Activated CD4-positive, alpha-beta T cell treated with anti-CD3 and anti-CD28 coated beads, Interleukin-2, amount 50 U/mL, for 4 hours (primary cell): ENCODE data around the gene CASP5.
"Not testable (repeated sequence)": the region's sequence is repeated elsewhere in the genome, so short reads cannot be mapped to it uniquely, and the experiment has no call there.

Experiments
- DNase-seq, 2 experiments: peaks; one replicate each; pipeline ENCODE4 v3.0.0-alpha.2; 2020

The CASP5 gene

DNA sequence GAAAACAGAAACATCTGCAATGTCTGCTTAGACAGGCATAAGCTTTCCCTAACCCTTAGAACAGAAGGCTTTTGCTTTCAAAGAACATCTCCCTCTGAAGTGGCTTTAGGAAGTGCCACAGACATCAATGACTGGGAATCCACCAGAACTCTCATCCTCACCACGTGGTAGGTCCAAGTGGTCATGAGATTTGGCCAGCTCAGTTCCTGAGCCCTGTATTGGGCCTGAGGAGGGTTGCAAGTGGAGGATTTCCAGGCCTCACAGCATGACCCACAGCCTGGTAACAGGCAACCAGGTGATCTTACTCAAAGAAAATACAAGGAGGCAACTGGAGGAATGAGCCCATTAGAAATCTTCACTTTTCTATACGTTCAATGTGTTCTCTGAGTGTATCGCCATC is 10.4 kb upstream of the CASP5 start:
- no peak for DNase-seq

DNA sequence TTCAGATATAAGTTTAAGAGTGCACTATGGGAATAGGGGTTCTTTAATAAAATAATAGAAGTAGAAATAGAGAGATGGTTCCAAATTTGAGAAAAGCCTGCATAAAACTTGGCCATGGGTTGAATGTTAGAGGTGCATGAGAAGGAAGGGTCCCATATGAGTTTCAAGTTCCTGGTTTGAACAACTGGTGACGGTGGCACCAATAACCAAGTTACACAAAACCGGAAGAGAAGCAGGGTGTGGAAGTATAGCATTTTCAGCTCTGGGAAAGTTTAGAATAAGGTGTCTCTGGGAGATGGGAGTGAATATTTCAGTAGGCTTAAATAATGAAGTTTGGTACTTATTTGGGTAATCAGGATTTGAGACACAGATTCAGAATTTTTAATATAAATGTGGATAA is 9.5 kb upstream of the CASP5 start:
- DNase-seq, result no peak

DNA sequence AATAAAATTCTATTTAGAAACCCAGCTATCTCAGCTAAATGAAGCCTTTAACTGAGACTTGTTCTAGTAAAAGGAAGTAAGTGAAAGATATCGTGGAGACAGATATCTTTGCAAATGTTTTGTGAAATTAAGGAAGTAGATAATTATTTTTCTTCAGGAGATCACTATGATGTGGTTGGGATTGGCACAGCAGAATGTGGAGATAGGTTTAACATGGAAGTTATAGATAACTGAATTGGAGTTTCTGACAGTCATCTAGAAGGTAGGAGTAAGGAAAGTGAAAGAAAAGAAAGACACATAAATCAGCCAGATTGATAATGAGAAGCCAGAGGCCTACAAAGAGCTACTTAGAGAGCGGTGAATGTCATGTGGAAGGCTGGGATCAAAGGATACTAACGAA is 4.7 kb upstream of the CASP5 start:
- DNase-seq, result no peak

DNA sequence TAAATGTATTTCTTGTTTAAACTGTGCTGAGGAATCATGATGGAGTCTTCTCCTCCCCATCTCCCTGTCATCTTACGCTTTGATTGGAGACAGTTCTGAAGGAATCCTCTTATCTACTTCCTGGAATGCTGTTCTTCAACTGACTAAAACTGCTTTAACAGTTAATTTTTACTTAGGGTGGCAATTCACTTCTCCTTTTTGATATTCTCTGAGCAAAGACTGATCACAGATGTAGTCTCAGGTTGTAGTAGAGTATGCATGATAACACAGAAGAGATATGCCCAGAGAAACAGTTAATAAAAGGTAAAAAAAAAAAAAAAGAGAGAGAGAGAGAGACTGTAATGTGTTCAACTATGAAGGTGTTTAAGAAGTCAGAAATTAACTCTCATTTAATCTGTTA is 1.4 kb upstream of the CASP5 start:
- DNase-seq, result no peak

DNA sequence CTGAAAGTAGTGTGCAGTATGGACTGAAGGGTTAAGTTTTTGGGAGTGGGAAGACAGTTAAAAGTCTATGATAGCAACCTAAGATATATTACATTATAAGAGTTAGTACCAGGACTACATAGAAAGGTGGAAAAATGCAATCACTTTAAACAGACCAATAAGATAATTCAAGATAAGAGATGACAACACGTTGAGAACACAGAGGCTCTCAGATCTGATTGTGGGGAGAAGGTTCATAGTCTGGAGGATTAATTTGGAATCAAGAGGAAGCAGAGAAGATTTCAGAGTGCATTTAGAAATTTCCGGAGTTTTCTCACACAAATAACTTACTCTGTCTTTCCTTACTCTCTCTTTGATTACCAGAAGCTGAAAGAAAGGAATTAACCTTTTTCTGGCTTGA is 441 bp downstream of the CASP5 start:
- no peak for DNase-seq

DNA sequence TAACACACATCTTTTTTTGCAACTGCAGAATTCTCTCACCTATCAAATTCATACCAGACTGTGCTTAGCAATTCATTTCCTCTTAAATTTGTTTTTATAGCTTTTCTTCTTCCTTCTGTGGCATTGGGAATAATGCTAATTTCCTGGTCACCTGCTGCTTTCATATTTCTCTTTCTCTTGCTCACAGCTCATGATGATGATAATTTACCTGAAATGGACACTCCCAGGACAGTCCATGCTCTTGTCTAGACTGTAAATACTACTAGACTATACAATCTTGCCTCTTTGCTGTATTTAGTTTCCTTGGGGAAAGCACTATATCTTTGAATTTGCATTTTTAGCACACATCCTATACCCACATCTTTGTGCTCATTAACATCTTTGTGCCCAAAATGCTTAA is 15.5 kb downstream of the CASP5 start:
- no peak for DNase-seq

DNA sequence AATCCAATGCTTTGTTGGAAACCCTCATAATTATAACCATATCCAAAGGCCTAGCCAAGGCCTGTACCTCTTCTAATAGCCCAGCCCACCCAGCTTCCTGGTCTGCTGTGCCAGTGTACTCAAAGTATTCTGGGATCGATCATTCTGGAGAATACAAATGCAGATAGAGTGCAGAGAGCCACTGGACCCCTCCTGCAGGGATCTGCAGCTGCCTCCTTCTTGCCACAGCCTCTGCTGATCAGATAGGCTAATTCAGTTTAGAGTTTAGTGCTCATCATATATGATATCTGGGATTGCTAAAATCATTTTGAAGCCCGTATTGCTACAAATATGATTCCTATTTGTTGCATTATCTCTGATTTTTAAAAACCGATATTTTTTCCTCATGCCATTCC is 17.5 kb downstream of the CASP5 start:
- no peak for DNase-seq

DNA sequence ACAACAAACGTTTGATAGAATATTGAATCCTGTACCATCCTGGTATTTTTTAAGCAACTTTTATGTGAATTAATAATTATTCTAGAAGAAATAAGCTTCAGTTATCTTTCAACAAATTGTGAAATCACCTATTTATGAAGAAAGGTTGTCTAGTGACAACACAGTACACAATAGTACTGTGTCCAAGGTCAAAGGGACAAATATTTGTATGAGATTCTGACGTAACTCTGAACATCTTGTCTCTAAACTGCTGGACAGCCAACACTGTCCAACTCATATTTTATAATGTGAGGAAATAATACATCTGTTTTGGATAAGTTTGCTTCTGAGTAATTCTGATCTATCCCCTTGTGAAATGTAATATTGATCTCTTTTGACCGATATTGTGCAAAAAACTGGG is 18.9 kb downstream of the CASP5 start:
- no peak for DNase-seq

DNA sequence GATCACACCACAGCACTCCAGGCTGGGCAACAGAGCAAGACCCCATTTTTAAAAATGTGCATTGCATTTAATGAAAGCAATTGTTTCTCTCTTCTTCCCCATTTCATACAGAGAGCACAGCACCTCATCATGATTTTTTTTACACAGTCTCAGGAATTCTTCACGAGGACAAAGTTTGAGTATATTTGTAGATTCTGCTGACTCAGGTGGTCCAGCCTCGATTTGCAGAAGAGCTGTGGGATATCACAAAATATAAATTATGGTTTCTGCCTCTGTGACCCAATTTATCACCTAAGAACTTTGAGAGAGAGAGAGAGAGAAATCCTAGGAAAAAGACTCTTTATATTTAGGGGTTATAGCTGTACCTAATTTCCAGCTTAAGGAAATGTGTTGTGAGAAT is 19.8 kb downstream of the CASP5 start:
- no peak for DNase-seq

DNA sequence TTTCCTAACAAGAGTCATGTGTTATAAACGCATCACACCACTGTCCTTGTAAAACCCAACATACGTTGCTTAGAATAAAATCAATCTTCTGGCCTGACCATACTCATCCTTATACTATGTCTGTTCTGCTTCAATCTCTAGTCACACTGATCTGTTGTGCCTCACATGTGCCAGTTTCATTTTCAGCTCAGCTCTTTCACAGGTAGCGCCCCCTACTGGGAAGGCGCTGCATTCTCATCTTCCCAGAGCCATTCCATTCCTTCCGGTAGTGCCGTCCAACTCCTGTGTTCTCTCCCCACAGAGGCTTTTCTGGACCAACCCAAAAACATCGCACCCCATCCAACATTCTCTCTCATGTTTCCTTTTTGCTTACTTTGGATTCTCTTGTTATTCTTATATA is 22.2 kb downstream of the CASP5 start:
- DNase-seq, result peak; percentile 40

DNA sequence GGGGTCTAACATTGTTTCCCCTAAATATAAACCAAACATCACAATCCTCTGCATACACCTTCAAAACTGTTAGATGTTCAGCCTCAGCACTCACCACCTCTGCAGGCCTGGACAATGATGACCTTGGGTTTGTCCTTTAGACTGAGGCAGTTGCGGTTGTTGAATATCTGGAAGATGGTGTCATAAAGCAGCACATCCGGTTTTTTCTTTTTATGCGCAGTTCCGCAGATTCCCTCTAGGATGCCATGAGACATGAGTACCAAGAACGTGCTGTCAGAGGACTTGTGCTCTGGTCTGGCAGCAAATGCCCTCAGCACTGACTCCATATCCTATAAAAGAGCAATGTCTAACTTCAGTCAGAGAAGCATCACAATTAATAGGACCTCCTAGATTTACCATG is 22.8 kb downstream of the CASP5 start:
- no peak for DNase-seq

DNA sequence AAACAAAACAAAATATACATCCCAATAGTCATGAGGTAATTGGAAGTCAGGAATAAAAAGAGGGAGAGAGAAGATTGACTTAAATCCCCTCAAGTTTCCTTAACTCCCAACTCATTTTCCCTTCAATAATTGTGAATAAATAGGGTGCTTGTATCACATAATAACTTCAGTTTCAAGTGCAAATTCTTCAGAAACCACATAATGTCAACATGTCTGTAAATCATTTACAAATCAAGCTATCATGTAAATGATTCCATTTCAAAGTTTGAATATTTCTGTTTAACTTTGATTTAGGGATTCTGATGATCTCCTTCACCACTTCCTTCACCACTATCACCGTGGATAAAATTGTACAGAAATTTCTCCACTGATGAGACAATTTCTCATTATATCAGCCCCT is 23.2 kb downstream of the CASP5 start:
- DNase-seq, result no peak

DNA sequence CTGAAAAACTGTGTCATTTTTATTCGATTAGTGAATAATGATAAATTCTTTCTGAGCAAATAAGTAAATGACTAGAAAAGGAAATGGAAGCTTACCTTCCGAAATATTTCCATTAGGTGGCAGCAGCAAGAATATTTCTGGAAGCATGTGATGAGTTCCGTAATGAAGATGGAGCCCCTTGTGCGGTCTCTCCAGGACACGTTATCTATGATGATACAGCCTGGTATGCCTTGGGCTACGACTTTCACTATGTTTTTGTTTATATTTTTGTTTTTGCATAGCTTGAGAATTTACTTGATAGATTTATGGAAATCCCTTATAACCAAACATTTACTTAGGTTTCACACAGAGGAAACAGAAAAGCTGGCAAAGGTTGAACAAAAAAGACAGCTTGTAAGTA is 25.7 kb downstream of the CASP5 start:
- DNase-seq, result no peak

DNA sequence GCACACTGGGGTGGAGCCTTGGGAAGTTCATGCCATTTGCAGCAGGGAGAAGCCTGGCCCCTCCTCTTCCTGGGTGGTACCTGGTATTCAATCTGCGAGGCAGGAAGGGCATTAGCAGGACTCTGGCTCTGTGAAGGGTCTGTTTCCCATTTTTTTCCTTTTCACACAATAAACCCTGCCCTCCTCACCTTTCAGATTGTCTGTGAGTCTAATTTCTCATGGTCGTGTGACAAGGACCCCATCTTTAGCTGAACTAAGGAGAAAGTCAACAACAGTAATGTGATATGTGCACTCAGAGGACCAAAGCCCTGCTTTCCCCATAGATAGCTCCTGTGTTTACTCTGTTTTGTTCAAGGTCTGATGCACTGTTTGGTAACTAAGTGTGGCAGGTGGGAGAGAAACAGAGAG is 28.0 kb downstream of the CASP5 start:
- no peak for DNase-seq

DNA sequence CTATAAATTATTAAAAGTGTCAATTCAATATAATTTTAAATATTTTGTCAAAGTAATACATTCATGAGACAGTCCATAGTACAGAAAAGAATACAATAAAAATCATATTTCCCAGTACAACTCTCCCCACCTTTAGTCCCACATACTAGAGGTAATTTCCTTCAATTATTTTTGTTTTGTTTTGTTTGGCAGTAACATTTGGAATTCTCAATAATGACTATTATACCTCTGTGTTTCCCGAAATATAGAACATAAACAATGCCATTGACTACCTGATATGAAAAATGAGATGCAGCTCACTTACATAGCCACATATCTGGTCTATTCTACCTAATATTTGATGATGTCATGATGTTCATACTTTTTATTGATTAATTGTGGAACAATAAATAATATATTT is 30.2 kb downstream of the CASP5 start:
- DNase-seq, result no peak

DNA sequence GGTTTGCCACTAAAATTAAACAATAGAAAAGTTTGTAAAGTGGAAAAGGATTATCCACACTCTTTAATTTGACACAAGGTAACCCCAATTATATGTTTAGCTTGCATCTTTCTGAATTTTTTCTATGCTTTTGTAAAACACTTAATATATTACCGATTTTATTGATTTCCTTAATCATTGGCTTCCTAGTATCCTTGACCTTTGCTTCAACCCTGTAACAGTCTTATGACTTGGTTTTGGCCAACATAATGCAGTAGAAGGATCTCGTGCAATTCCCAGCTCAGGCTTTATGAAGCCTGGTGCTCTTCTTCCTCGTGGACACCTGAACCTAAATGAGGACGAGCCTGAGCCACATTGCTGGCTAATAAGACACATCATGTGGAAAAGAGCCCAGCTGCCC is 31.0 kb downstream of the CASP5 start:
- DNase-seq, result no peak

DNA sequence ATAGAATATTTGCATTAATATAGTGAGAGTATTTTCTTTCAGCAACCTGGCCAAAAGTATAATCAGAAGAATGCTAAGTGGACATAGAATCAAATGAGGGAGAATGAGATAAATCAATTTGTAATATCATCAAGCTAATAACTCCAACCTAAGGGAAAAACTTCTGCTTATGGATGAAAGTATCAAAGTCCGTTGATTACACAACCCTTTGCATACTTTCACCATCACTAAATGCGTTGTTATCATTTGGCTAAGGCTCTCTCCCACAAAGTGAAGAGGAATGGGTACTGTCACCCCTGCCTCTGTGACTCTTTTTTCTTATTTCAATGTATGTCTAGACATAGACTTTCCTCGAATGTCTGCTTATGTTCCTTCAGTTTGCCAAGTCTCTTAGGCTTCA is 38.2 kb downstream of the CASP5 start:
- no peak for DNase-seq

DNA sequence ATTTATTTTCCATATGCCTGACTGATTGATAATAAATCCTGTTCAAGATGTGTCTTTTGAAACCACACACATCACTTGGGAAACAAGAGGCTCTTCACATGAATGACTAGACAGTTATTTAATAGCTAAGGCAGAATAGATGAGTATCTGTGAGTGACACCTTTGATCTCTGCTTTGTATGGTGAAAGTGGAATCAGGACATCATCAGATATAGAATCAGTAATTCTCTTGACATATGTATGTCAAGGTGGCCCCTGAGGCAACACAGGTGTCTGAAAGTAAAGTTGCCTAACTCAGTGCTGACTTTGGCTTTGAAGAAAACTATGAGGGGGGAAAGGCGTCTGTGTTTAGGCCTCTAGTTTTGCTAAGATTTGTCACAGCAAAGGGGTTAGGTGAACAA is 43.1 kb downstream of the CASP5 start:
- no peak for DNase-seq

DNA sequence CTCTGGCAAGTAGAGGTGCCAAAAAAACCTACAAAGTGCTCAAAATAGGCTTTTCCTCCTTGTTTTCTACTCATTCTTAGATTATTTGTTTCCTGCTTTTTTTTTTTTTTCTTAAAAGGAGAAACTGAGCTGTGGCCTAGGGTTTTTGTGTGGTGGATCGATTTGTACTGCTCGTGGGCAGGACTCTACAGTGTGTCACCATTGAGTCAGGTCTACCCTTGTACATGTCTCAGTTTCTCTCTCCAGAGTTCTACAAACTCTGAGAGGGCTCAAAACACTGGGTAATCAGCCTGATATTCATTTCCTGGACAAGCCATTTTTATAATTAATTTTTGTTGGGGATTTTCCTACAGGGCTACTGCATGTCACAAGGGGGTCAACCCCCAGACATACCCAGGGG is 49.4 kb downstream of the CASP5 start:
- DNase-seq, result no peak

DNA sequence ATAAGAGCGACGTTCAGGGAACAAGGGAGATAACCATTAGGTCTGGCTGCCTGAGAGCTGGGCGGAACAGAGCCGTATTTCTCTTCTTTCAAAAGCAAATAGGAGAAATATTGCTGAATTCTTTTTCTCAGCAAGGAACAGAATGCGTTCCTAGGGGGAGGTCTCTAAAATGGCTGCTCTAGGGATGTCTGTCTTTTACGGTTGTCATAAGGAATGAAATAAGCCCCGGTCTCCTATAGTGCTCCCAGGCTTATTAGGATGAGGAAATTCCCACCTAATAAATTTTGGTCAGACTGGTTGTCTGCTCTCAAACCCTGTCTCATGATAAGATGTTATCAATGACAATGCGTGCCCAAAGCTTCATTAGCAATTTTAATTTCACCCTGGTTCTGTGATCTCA is 50.0 kb downstream of the CASP5 start:
- not testable (repeated sequence) for DNase-seq

DNA sequence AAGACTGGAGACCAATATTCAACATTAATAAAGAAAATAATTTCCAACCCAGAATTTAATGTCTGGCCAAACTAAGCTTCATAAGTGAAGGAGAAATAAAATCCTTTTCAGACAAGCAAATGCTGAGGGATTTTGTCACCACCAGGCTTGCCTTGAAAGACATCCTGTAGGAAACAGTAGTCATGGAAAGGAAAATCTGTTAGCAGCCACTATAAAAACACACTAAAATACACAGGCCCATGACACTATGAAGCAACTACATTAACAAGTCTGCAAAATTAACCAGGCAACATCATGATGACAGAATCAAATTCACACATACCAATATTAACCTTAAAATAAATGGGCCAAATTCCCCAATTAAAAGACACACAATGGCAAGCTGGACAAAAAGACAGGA is 52.2 kb downstream of the CASP5 start:
- no peak for DNase-seq

DNA sequence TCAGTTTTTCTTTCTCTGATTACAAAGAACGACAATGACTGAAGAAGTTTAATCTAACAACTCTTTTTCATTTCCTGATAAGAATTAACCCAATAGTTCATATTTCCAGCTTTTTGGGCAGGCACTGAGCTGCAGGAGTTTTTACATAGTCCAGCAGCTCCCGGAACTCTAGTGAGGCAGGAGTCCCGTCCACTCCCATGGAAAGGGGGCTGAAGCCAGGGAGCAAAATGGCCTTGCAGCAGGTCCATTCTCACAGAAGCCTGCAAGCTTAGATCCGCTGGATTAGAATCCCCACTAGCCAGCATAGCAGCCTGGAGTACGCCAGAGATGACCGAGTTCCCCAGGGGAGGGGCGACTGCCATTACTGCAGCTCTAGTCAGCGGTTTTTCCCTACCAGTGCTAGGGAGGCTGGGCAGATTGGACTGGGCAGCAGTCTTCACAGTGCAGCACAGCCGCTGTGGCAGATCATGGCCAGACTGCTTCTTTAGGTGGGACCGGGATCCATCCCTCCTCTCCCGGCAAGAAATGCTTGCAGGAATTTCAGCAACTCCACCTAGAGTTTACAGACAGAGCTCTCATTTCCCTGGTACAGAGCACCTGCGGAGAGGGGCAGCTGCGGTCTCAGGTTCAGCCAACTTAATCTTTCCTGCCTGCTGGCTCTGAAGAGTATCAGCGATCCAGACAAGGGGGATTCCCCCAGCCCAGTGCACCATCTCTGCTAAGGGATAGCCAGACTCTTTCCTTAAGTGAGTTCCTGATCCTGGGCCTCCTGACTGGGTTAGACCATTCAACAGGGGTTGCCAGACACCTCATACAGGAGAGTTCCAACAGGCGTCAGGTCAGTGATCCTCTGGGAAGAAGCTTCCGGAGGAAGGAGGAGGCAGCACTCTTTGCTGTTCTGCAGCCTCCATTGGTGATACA is 53.9 kb downstream of the CASP5 start:
- no peak for DNase-seq

DNA sequence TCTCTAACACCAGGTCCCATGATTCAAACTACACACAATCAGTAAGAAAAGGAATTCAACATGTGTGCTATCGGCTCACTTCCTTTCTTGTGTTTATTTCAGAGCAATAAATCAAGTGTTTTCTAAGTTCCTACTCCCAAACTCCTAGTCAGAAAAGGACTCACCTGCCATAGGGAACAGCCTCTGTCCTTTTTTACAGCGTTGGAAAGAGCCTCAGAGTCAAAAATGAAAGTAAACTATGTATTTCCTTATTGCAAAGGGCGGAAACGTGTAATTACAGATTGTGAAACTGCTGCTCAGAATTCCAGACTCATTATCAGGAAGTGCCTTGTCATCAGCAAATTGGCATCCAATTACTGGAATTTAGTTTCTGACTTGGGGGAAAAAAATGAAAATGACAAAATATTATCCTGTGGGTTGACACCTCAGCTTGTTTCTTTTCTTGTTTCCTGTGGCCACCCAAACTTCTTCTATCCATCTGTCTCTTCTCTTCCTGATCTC is 54.6 kb downstream of the CASP5 start, which contains the start of gene CASP4:
Gene CASP4, minus strand, starts transcription at position 220 of the 501 bp plus-strand sequence. Its CDS starts 49 bp downstream, at position 171.
- no peak for DNase-seq

DNA sequence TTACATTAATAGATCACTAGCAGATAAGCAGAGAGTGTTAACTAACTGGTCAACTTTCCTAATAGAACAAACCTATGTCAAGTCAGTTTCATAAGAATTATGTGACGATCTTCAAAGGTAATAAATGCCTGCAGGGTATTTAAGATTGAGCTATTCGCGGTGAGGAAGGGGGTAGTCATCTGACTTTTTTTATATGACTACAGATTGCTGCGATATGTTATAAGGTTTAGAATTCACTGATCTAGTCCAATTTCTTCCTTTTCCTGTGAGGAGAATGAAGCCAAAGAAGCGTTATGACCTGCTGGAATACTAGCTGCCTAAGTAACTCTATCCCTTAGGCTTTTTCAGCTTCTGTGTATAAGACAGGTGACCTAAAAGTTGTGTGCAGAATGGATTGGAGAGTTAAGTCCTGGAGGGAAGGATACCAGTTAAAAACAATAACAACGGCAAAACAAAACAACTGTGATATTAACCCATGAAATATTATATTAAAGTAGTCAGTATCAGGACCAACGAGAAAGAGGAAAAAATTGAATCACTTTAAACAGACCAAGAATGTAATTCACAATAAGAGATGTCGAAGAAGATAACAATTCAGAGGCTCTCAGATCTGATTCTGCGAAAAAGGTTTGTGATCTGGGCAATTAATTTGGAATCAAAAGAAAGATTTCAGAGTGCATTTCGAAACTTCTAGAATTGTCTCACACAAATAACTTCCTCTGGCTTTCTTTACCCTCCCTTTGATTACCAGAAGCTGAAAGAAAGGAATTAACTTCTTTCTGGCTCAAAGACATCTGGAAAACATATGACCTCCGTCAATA is 55.2 kb downstream of the CASP5 start:
- no peak for DNase-seq
